ENCODE results near the gene UBE2J2.

Gene UBE2J2

DNA sequence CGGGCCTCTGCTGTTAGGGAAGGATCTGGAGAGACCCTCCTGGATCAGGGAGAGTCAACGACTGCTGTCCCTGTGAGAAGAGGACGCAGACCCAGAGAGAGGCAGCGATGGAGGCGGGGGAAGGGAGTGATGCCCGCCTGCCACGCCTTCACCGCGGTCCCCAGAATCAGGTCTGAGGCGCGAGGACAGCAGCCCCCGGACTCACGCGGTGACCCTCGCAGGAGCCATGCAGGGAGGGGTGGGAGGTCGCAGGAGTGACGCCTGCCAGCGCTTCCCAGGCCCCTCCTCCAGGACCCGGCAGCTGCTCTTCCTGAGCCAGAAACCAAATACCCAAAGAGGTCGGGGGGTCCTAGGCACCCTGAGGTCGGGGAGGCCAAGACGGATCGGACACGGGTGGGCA lies 53.5 kb downstream of the UBE2J2 start:
- H2AFZ ChIP-seq (ENCODE audit: low read depth, low read length), result no peak overlapping the region
- peaks cover 23% of the 10 kb centered on the region for H3K36me3 ChIP-seq (replicated peaks; ENCODE audit: low read depth, low read length)
- H3K4me1 ChIP-seq (ENCODE audit: low read length), result peaks cover 10% of the 10 kb centered on the region
- no peaks in the 10 kb centered on the region for H4K20me1 ChIP-seq (ENCODE audit: insufficient read depth, low read length)
- no peaks in the 10 kb centered on the region for H3K9me3 ChIP-seq (ENCODE audit: insufficient read depth, low read length)
- H3K4me3 ChIP-seq (ENCODE audit: low read length), result no peak overlapping the region
- TF ChIP-seq EZH2phosphoT487 (IDR thresholded peaks at IDR 0.05; ENCODE audit: low read depth), result no peak
- no peak for TF ChIP-seq CTCF (IDR thresholded peaks at IDR 0.05; ENCODE audit: low read depth, low read length)
- H3K9ac ChIP-seq (ENCODE audit: low read length), result no peak overlapping the region
- H3K79me2 ChIP-seq (ENCODE audit: low read length), result peaks cover 7% of the 10 kb centered on the region
- H3K27ac ChIP-seq (ENCODE audit: low read length), result no peak overlapping the region
- H3K27me3 ChIP-seq (ENCODE audit: low read depth, low read length), result no peaks in the 10 kb centered on the region
- no peak overlapping the region for H3K4me2 ChIP-seq (ENCODE audit: low read length)

GRCh38 chr1:1219341-1219740 lies 54.3 kb downstream of the UBE2J2 start:
- Histone ChIP-seq H3K4me3 (ENCODE audit: low read length) (no peak overlapping the region), H3K4me1 (ENCODE audit: low read length) (peaks cover 18% of the 10 kb centered on the region), H3K79me2 (ENCODE audit: low read length) (no peaks in the 10 kb centered on the region), H4K20me1 (ENCODE audit: insufficient read depth, low read length) (no peaks in the 10 kb centered on the region), H3K36me3 (replicated peaks; ENCODE audit: low read depth, low read length) (peaks cover 23% of the 10 kb centered on the region), H2AFZ (ENCODE audit: low read depth, low read length) (no peak overlapping the region), H3K9ac (ENCODE audit: low read length) (no peak overlapping the region), H3K9me3 (ENCODE audit: insufficient read depth, low read length) (no peaks in the 10 kb centered on the region), H3K4me2 (ENCODE audit: low read length) (no peak overlapping the region), H3K27me3 (ENCODE audit: low read depth, low read length) (no peaks in the 10 kb centered on the region), H3K27ac (ENCODE audit: low read length) (no peak overlapping the region)
- TF ChIP-seq CTCF (IDR thresholded peaks at IDR 0.05; ENCODE audit: low read depth, low read length), result no peak
- no peak for TF ChIP-seq EZH2phosphoT487 (IDR thresholded peaks at IDR 0.05; ENCODE audit: low read depth)

GRCh38 chr1:1218524-1219200 lies 55.0 kb downstream of the UBE2J2 start:
- TF ChIP-seq EZH2phosphoT487 (IDR thresholded peaks at IDR 0.05; ENCODE audit: low read depth), result no peak
- peaks cover 23% of the 10 kb centered on the region for H3K36me3 ChIP-seq (replicated peaks; ENCODE audit: low read depth, low read length)
- no peak overlapping the region for H3K27ac ChIP-seq (ENCODE audit: low read length)
- H3K9ac ChIP-seq (ENCODE audit: low read length), result no peak overlapping the region
- peaks cover 24% of the 10 kb centered on the region for H3K4me1 ChIP-seq (ENCODE audit: low read length)
- no peaks in the 10 kb centered on the region for H3K79me2 ChIP-seq (ENCODE audit: low read length)
- H3K4me3 ChIP-seq (ENCODE audit: low read length), result no peak overlapping the region
- H4K20me1 ChIP-seq (ENCODE audit: insufficient read depth, low read length), result no peaks in the 10 kb centered on the region
- H3K4me2 ChIP-seq (ENCODE audit: low read length), result no peak overlapping the region
- H3K27me3 ChIP-seq (ENCODE audit: low read depth, low read length), result no peaks in the 10 kb centered on the region
- no peak overlapping the region for H2AFZ ChIP-seq (ENCODE audit: low read depth, low read length)
- H3K9me3 ChIP-seq (ENCODE audit: insufficient read depth, low read length), result no peaks in the 10 kb centered on the region

DNA sequence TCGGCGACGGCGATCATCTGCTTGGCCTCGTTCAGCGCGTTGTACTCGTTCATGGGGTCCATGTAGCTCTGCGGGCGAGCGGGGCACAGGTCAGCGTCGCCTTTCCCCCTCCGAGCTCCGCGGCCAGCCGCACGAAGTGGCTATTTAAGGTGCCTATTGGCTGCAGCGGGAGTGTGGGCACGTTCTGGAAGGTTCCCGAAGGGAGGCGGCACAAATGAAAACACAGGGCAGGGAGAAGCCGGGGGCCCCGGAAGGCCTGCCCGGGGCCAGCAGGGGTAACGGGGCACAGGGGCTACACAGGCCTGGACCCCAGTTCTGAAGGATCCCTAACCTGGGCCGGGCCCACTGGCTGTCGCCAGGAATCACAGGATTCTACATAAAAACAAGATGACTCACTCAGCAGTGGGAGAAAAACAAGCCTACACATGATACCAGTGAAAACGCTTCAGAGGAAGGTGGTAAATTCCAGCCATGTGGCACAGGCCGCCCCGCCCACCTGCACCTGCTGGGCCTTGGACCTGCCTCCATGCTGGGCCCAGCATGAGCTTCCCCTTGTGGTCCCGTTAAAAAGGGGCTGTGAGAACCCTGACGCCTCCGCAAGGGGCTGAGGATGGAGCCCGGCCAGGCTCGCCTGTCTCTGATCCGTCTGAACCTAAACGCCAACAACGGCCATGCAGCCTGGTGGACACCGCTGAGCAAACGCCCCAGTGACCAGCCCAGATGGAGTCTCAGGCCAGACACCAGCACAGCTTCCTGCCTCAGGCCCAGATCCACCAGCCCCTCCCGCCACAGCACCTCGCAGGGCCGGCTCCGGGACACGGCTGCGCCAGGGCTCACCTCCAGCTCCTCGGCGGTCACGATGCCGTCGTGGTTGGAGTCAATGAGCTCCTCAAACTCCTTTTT lies 55.8 kb downstream of the UBE2J2 start:
- TF ChIP-seq EZH2phosphoT487 (IDR thresholded peaks at IDR 0.05; ENCODE audit: low read depth) (no peak), CTCF (IDR thresholded peaks at IDR 0.05; ENCODE audit: low read depth, low read length) (no peak)
- Histone ChIP-seq H3K4me2 (ENCODE audit: low read length) (no peak overlapping the region), H3K4me1 (ENCODE audit: low read length) (peaks cover 24% of the 10 kb centered on the region), H3K36me3 (replicated peaks; ENCODE audit: low read depth, low read length) (peaks cover 19% of the 10 kb centered on the region), H3K9ac (ENCODE audit: low read length) (no peak overlapping the region), H3K9me3 (ENCODE audit: insufficient read depth, low read length) (no peaks in the 10 kb centered on the region), H3K4me3 (ENCODE audit: low read length) (no peak overlapping the region), H3K79me2 (ENCODE audit: low read length) (no peaks in the 10 kb centered on the region), H3K27ac (ENCODE audit: low read length) (no peak overlapping the region), H4K20me1 (ENCODE audit: insufficient read depth, low read length) (no peaks in the 10 kb centered on the region), H3K27me3 (ENCODE audit: low read depth, low read length) (no peaks in the 10 kb centered on the region), H2AFZ (ENCODE audit: low read depth, low read length) (no peak overlapping the region)

Measured in OCI-LY3 (cell line).